Cardiac fibroblast (primary cell): ENCODE measurements around the gene NHS.

ENCODE experiments used
- DNase-seq, 2 donors: peaks; one replicate each; pipeline versions ENCODE4 v3.0.0 to v3.0.0-alpha.2; 2010; ENCODE audit warnings: low read depth in 2 of 2
- H3K4me3 ChIP-seq, 2 donors: replicated peaks in 1 of 2; 1 replicate in 1 of 2; 2 replicates in 1 of 2; pipeline ENCODE4 v1.5.1; 2011; ENCODE audit warnings: low read depth in 2 of 2, low read length in 2 of 2, mild to moderate bottlenecking in 2 of 2, moderate library complexity in 1 of 2
- TF ChIP-seq, protein P1 (sequence below): IDR thresholded peaks from one replicate; pipeline ENCODE4 v1.5.1; 2011; ENCODE audit warnings: low read depth, mild to moderate bottlenecking, low read length, inconsistent platforms

The NHS gene

GRCh38 chrX:17705211-17705610 is 330.2 kb downstream of the NHS start:
- no peak overlapping the region for H3K4me3 ChIP-seq
- TF ChIP-seq, protein P1, sequence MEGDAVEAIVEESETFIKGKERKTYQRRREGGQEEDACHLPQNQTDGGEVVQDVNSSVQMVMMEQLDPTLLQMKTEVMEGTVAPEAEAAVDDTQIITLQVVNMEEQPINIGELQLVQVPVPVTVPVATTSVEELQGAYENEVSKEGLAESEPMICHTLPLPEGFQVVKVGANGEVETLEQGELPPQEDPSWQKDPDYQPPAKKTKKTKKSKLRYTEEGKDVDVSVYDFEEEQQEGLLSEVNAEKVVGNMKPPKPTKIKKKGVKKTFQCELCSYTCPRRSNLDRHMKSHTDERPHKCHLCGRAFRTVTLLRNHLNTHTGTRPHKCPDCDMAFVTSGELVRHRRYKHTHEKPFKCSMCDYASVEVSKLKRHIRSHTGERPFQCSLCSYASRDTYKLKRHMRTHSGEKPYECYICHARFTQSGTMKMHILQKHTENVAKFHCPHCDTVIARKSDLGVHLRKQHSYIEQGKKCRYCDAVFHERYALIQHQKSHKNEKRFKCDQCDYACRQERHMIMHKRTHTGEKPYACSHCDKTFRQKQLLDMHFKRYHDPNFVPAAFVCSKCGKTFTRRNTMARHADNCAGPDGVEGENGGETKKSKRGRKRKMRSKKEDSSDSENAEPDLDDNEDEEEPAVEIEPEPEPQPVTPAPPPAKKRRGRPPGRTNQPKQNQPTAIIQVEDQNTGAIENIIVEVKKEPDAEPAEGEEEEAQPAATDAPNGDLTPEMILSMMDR = no peak
- DNase-seq = no peak

- TF ChIP-seq, protein P1 = no peak
- peak; percentile 17 to 73 for DNase-seq
- no peak overlapping the region for H3K4me3 ChIP-seq
Measured at GRCh38 chrX:17706676-17707075, 331.7 kb downstream of the NHS start.

DNA sequence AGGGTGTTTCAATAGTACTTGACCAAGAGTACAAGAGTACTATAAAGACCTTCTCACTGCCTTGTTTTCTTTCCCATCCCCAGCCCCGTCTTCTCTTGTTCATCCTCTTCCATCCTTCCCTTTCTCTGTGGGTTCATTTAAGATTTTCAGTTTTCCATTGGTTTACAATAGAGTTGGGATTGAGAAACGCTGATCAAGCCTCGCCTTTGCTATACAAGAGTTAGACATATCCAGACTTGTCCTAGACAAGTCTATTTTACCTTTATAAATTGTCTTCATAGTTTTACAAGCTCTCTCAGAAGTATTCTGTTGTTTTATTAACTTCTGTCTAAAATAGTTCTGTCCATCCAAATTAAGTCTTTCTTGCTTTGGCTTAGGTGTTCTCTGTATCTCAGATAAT is 332.7 kb downstream of the NHS start:
- DNase-seq = no peak
- H3K4me3 ChIP-seq = no peak overlapping the region
- TF ChIP-seq, protein P1 = no peak

- TF ChIP-seq, protein P1 = no peak
- H3K4me3 ChIP-seq = no peak overlapping the region
- no peak for DNase-seq
Measured at GRCh38 chrX:17710871-17711301, 335.9 kb downstream of the NHS start.

GRCh38 chrX:17713288-17713687 is 338.3 kb downstream of the NHS start:
- DNase-seq = no peak
- TF ChIP-seq, protein P1 = no peak
- H3K4me3 ChIP-seq = no peak overlapping the region

GRCh38 chrX:17718649-17719165 is 343.7 kb downstream of the NHS start:
- DNase-seq = no peak
- TF ChIP-seq, protein P1 = no peak
- no peak overlapping the region for H3K4me3 ChIP-seq

DNA sequence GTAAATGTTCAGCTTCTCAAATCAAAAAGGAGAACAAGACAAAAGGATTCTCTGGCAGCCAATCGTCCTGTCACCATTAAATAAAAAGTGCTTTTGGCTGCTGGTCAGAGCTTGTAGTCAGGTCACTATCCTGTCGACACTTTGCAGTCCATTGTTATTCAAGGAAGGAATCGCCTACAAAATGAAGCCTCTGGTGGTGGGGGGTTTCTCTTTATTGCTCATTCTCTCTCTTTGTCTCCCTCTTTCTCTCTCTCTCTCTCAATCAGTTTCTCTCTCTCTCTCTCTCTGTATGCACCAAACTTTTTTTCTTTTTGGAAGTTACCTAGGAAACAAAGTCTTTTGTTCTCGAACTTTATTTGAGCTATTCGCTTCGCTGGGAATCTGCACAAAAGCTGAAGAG is 344.7 kb downstream of the NHS start:
- TF ChIP-seq, protein P1 = no peak
- DNase-seq = no peak
- no peak overlapping the region for H3K4me3 ChIP-seq
